Measurements from ENCODE around the gene APOA1.
"Not testable (repeated sequence)": the region's sequence is repeated elsewhere in the genome, so short reads cannot be mapped to it uniquely, and the experiment has no call there.

Gene APOA1

GRCh38 chr11:116812109-116812508 lies 25.3 kb downstream of the APOA1 start:
- no peak for DNase-seq

GRCh38 chr11:116811194-116811593 lies 26.2 kb downstream of the APOA1 start:
- DNase-seq: no peak

GRCh38 chr11:116808262-116809175 lies 28.9 kb downstream of the APOA1 start:
- no peak for DNase-seq

GRCh38 chr11:116807601-116808261 lies 29.7 kb downstream of the APOA1 start:
- DNase-seq: no peak

- no peak for DNase-seq
These were observed 33.4 kb downstream of the APOA1 start for GRCh38 chr11:116804001-116804400.

GRCh38 chr11:116801662-116802061 lies 35.8 kb downstream of the APOA1 start:
- DNase-seq: not testable (repeated sequence)

GRCh38 chr11:116800610-116801009 lies 36.8 kb downstream of the APOA1 start:
- no peak for DNase-seq

- DNase-seq: no peak
These were observed 39.1 kb downstream of the APOA1 start for GRCh38 chr11:116798368-116798767.

GRCh38 chr11:116797816-116798215 lies 39.6 kb downstream of the APOA1 start:
- DNase-seq: no peak

- DNase-seq: no peak
These were observed 40.9 kb downstream of the APOA1 start for GRCh38 chr11:116796548-116796947.

GRCh38 chr11:116794851-116795250 lies 42.6 kb downstream of the APOA1 start:
- no peak for DNase-seq

- DNase-seq: no peak
These were observed 43.7 kb downstream of the APOA1 start for GRCh38 chr11:116793772-116794097.

- DNase-seq: no peak
These were observed 44.3 kb downstream of the APOA1 start for GRCh38 chr11:116792869-116793771.

- no peak for DNase-seq
These were observed 45.1 kb downstream of the APOA1 start for GRCh38 chr11:116792144-116792868.

GRCh38 chr11:116791813-116792143 lies 45.6 kb downstream of the APOA1 start, which contains the start of gene APOA5:
TSS of gene APOA5 (minus strand) at chr11:116791879. CDS start at chr11:116791860, 19 bp downstream.
- DNase-seq: no peak

GRCh38 chr11:116791002-116791812 lies 46.2 kb downstream of the APOA1 start:
- DNase-seq: peak; percentile 59 to 71 (median 62)

- DNase-seq: no peak
These were observed 47.0 kb downstream of the APOA1 start for GRCh38 chr11:116790167-116791001.

GRCh38 chr11:116788975-116789374 lies 48.4 kb downstream of the APOA1 start:
- DNase-seq: no peak

- DNase-seq: no peak
These were observed 48.9 kb downstream of the APOA1 start for GRCh38 chr11:116788534-116788933.

GRCh38 chr11:116787786-116788486 lies 49.5 kb downstream of the APOA1 start, which contains the start of gene ZPR1:
TSS of gene ZPR1 (minus strand) at chr11:116788023. CDS start at chr11:116787990, 33 bp downstream.
- peak; percentile 72 to 88 (median 80) for DNase-seq

All from T-helper 1 cell (primary cell).